Gastrocnemius medialis (tissue), 4 donors: ENCODE measurements around the gene NCAPH2.

Experiments
- POLR2A ChIP-seq, 2 donors: fragments of 450-650 bp; IDR thresholded peaks; one replicate each; pipeline ENCODE4 v1.6.1; 2017; ENCODE audit warnings: antibody characterized with exemption in 2 of 2, mild to moderate bottlenecking in 2 of 2, moderate library complexity in 2 of 2
- TF ChIP-seq, protein P1 (sequence below), 5 experiments: fragments of 450-650 bp in 3 of 5; fragments of 200-600 bp in 2 of 5; sonication (generic) in 2 of 5; IDR thresholded peaks in 4 of 5; conservative IDR thresholded peaks in 1 of 5; 1 replicate in 4 of 5; 2 replicates in 1 of 5; pipeline ENCODE4 v1.5.1; 2016 to 2019; ENCODE audit warnings: antibody characterized with exemption in 5 of 5, mild to moderate bottlenecking in 3 of 5, moderate library complexity in 3 of 5

DNA sequence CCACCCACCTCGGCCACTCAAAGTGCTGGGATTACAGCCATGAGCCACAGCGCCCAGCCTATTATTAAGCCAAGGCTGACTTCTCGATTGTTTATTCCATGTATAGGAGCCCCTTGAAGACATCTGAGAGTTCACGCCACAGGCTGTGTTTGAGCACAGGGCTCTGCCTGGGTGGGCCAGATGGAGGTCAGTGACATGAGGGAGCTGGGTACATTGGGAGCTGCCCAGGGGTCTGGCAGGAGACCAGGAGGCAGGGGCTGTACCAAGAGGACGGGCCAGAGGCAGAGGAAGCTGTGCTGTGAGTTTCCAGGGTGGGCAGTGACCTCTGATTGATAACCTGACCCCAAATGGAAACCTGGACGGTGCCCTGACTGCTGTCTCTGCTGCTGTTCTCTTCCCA is 5.9 kb upstream of the NCAPH2 start:
- TF ChIP-seq POLR2A (IDR thresholded peaks at IDR 0.05): no peak
- TF ChIP-seq, protein P1, sequence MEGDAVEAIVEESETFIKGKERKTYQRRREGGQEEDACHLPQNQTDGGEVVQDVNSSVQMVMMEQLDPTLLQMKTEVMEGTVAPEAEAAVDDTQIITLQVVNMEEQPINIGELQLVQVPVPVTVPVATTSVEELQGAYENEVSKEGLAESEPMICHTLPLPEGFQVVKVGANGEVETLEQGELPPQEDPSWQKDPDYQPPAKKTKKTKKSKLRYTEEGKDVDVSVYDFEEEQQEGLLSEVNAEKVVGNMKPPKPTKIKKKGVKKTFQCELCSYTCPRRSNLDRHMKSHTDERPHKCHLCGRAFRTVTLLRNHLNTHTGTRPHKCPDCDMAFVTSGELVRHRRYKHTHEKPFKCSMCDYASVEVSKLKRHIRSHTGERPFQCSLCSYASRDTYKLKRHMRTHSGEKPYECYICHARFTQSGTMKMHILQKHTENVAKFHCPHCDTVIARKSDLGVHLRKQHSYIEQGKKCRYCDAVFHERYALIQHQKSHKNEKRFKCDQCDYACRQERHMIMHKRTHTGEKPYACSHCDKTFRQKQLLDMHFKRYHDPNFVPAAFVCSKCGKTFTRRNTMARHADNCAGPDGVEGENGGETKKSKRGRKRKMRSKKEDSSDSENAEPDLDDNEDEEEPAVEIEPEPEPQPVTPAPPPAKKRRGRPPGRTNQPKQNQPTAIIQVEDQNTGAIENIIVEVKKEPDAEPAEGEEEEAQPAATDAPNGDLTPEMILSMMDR (IDR thresholded peaks at IDR 0.05 in 4 of 5, conservative IDR thresholded peaks at IDR 0.05 in 1 of 5): no peak
